Activated CD4-positive, alpha-beta T cell treated with anti-CD3 and anti-CD28 coated beads, Interleukin-2, amount 10 ng/mL, durations not matched to agents 24 days and 14 days (primary cell): ENCODE measurements around the gene MBD5. TPM values are rescaled to one million over a fixed set of nuclear protein-coding genes. Genes with fewer than 3 reads are reported as not detected.

Experiments
- DNase-seq: peaks from one replicate; pipeline ENCODE4 v3.0.0; 2022
- H3K27ac Mint-ChIP-seq: one replicate; pipeline ENCODE4 v1.8.0; 2022; ENCODE audit warnings: mild to moderate bottlenecking, mixed read lengths
- H3K27me3 Mint-ChIP-seq: one replicate; pipeline ENCODE4 v1.8.0; 2022; ENCODE audit warnings: mixed read lengths
- H3K36me3 Mint-ChIP-seq: one replicate; pipeline ENCODE4 v1.8.0; 2022; ENCODE audit warnings: low read depth, mild to moderate bottlenecking, mixed read lengths
- H3K4me1 Mint-ChIP-seq: one replicate; pipeline ENCODE4 v1.8.0; 2021; ENCODE audit warnings: mixed read lengths
- H3K4me3 Mint-ChIP-seq: one replicate; pipeline ENCODE4 v1.8.0; 2022; ENCODE audit warnings: mild to moderate bottlenecking, moderate library complexity, mixed read lengths
- H3K9me3 Mint-ChIP-seq: one replicate; pipeline ENCODE4 v1.8.0; 2021; ENCODE audit warnings: mixed read lengths
- intact Hi-C: fragments of 100-400 bp; cut with micrococcal nuclease; formaldehyde crosslinking; loops from one replicate; pipeline ENCODE4 v1.15.1; 2023
- total RNA-seq: library from RNA; stranded (reverse); gene quantifications from 2 replicates; pipeline ENCODE4 v1.2.3, GENCODE V29; 2022

Gene MBD5
- total RNA-seq, 1 donor from 2014 or later: 24.6 TPM

DNA sequence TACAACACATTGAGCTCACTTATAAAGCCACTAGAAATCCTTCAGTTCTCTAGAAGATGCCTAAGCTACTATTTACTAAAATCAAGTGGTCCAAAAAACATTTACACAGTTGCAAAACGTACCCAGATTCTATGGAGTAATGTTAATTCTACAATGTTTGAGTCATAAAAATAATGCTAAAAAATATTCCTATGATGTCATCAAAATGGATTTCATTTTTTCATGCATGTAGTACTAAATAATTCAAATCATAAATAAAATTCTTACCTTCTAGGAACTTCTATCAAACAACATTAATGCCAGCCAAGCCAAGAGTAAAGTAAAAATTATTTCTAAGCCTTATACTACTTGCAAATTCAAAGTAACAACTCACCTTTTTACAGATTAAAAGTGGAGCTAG is 454.7 kb downstream of the MBD5 start:
- no peak for DNase-seq
- H3K4me3 Mint-ChIP-seq: no peak overlapping the region
- H3K27ac Mint-ChIP-seq: no peak overlapping the region
- H3K9me3 Mint-ChIP-seq: no peaks in the 10 kb centered on the region
- H3K36me3 Mint-ChIP-seq: no peaks in the 10 kb centered on the region
- H3K27me3 Mint-ChIP-seq: peaks cover 11% of the 10 kb centered on the region
- H3K4me1 Mint-ChIP-seq: no peaks in the 10 kb centered on the region
- intact Hi-C loops: no loop called here

- H3K27me3 Mint-ChIP-seq: peaks cover 13% of the 10 kb centered on the region
- no peak overlapping the region for H3K4me3 Mint-ChIP-seq
- peaks cover 2% of the 10 kb centered on the region for H3K4me1 Mint-ChIP-seq
- intact Hi-C loops: no loop called here
- DNase-seq: no peak
- no peak overlapping the region for H3K27ac Mint-ChIP-seq
- H3K9me3 Mint-ChIP-seq: peaks cover 8% of the 10 kb centered on the region
- H3K36me3 Mint-ChIP-seq: peaks cover 2% of the 10 kb centered on the region
These were observed 458.5 kb downstream of the MBD5 start for GRCh38 chr2:148479398-148479797.

GRCh38 chr2:148483665-148484064 is 462.8 kb downstream of the MBD5 start:
- Mint-ChIP-seq H3K4me1 (peaks cover 2% of the 10 kb centered on the region), H3K4me3 (no peak overlapping the region), H3K9me3 (peaks cover 8% of the 10 kb centered on the region)

GRCh38 chr2:148484066-148484465 is 463.2 kb downstream of the MBD5 start:
- Mint-ChIP-seq H3K4me3 (no peak overlapping the region), H3K4me1 (peaks cover 2% of the 10 kb centered on the region)
- intact Hi-C loops: no loop called here

More at GRCh38 chr2:148483665-148484064, 462.8 kb downstream of the MBD5 start:
- intact Hi-C loops: no loop called here
- H3K27ac Mint-ChIP-seq: no peak overlapping the region
- H3K36me3 Mint-ChIP-seq: peaks cover 2% of the 10 kb centered on the region
- H3K27me3 Mint-ChIP-seq: peaks cover 10% of the 10 kb centered on the region
- no peak for DNase-seq

GRCh38 chr2:148486655-148487054 is 465.8 kb downstream of the MBD5 start:
- Mint-ChIP-seq H3K36me3 (peaks cover 6% of the 10 kb centered on the region), H3K4me1 (peaks cover 2% of the 10 kb centered on the region), H3K4me3 (no peak overlapping the region), H3K9me3 (peaks cover 8% of the 10 kb centered on the region), H3K27ac (no peak overlapping the region), H3K27me3 (peaks cover 2% of the 10 kb centered on the region)
- intact Hi-C loops: no loop called here
- DNase-seq: no peak

More at GRCh38 chr2:148484066-148484465, 463.2 kb downstream of the MBD5 start:
- no peak for DNase-seq
- Mint-ChIP-seq H3K9me3 (peaks cover 8% of the 10 kb centered on the region), H3K36me3 (peaks cover 2% of the 10 kb centered on the region), H3K27me3 (peaks cover 6% of the 10 kb centered on the region), H3K27ac (no peak overlapping the region)

- peaks cover 6% of the 10 kb centered on the region for H3K36me3 Mint-ChIP-seq
- H3K4me1 Mint-ChIP-seq: peaks cover 2% of the 10 kb centered on the region
- H3K4me3 Mint-ChIP-seq: no peak overlapping the region
- H3K9me3 Mint-ChIP-seq: peaks cover 8% of the 10 kb centered on the region
- H3K27ac Mint-ChIP-seq: no peak overlapping the region
- intact Hi-C loops: no loop called here
- no peak for DNase-seq
- peaks cover 2% of the 10 kb centered on the region for H3K27me3 Mint-ChIP-seq
These were observed 466.5 kb downstream of the MBD5 start for GRCh38 chr2:148487439-148487838.

- no peak overlapping the region for H3K4me3 Mint-ChIP-seq
- peaks cover 4% of the 10 kb centered on the region for H3K36me3 Mint-ChIP-seq
- H3K27ac Mint-ChIP-seq: no peak overlapping the region
- H3K27me3 Mint-ChIP-seq: no peaks in the 10 kb centered on the region
- H3K9me3 Mint-ChIP-seq: no peaks in the 10 kb centered on the region
- intact Hi-C loops: no loop called here
- no peaks in the 10 kb centered on the region for H3K4me1 Mint-ChIP-seq
- no peak for DNase-seq
These were observed 470.0 kb downstream of the MBD5 start for GRCh38 chr2:148490840-148491439.

DNA sequence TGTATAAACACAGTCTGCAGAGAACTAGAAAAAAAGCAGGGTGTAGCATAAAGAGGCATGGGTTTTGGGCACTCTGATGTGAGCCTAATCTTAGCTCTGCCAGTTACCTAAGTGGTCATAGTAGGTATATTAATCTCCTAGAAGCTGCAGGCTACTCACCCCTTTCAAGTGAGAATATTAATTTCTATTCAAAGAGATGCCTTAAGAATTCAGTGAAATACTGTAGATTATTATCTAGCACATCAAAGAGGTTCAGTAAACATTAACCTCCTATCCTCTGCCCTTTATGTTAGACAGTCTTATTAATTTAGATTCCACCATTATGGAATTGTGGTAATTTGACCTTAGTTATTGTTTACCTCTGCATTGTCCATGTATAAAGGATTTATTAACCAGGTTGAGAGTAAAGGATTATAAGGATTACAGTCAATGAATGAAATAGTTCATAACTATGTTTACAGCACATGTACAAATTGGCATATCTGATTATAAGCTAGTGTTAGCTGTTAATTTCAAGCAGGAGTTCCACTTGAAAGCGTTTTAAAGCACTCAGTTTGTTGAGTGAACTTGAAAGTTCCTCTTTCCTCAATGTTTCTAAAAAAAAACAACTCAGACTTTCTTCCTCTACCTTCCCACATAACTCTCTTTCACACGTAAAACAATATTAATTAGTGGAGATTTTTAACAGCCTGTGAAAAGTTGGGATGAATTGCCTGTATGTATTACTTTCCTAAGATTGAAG is 473.1 kb downstream of the MBD5 start:
- Mint-ChIP-seq H3K4me3 (no peak overlapping the region), H3K27me3 (no peaks in the 10 kb centered on the region), H3K36me3 (peaks cover 4% of the 10 kb centered on the region), H3K4me1 (no peaks in the 10 kb centered on the region), H3K27ac (no peak overlapping the region), H3K9me3 (no peaks in the 10 kb centered on the region)
- intact Hi-C loops: no loop called here
- no peak for DNase-seq

- H3K4me3 Mint-ChIP-seq: no peak overlapping the region
- no peaks in the 10 kb centered on the region for H3K4me1 Mint-ChIP-seq
- H3K27ac Mint-ChIP-seq: no peak overlapping the region
- intact Hi-C loops: no loop called here
- H3K36me3 Mint-ChIP-seq: peaks cover under 1% of the 10 kb centered on the region
- no peaks in the 10 kb centered on the region for H3K27me3 Mint-ChIP-seq
- no peaks in the 10 kb centered on the region for H3K9me3 Mint-ChIP-seq
- no peak for DNase-seq
These were observed 474.7 kb downstream of the MBD5 start for GRCh38 chr2:148495586-148495985.

GRCh38 chr2:148501545-148501944 is 480.7 kb downstream of the MBD5 start:
- H3K36me3 Mint-ChIP-seq: no peaks in the 10 kb centered on the region

GRCh38 chr2:148503516-148503915 is 482.6 kb downstream of the MBD5 start:
- Mint-ChIP-seq H3K27ac (no peak overlapping the region), H3K9me3 (no peaks in the 10 kb centered on the region), H3K4me3 (no peak overlapping the region), H3K27me3 (no peaks in the 10 kb centered on the region), H3K4me1 (no peaks in the 10 kb centered on the region), H3K36me3 (no peaks in the 10 kb centered on the region)
- intact Hi-C loops: loop anchor here (10.0 kb wide), 1 partner anchor 481 kb away; no protein-coding TSS in a partner anchor
- DNase-seq: no peak

More at GRCh38 chr2:148501545-148501944, 480.7 kb downstream of the MBD5 start:
- Mint-ChIP-seq H3K9me3 (no peaks in the 10 kb centered on the region), H3K4me1 (no peaks in the 10 kb centered on the region), H3K27ac (no peak overlapping the region), H3K4me3 (no peak overlapping the region), H3K27me3 (no peaks in the 10 kb centered on the region)
- intact Hi-C loops: loop anchor here (10.0 kb wide), 1 partner anchor 483 kb away; no protein-coding TSS in a partner anchor
- no peak for DNase-seq

DNA sequence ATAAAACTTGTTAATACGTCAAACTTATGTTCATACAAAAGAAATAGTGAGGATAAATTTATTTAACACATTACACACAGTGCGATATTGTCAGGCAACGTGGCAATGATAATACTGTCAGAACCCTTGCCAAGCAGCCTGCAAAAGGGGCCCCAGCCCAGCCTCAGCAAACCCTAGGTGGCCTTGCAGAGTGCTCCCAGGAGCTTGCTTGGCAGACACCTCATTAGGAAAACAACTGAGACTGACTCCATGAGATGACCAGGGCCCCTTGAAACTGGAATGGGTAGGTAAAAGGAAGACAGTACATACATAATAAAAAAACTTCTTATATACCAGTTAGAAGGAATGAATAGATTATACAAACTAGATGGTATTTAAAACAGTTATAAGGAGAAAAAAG is 487.1 kb downstream of the MBD5 start:
- Mint-ChIP-seq H3K4me1 (peaks cover 28% of the 10 kb centered on the region), H3K4me3 (no peak overlapping the region), H3K27ac (no peak overlapping the region), H3K36me3 (no peaks in the 10 kb centered on the region), H3K9me3 (no peaks in the 10 kb centered on the region), H3K27me3 (no peaks in the 10 kb centered on the region)
- intact Hi-C loops: loop anchor here (5.0 to 10.0 kb wide), 2 partner anchors 306 to 477 kb away; no protein-coding TSS in a partner anchor
- DNase-seq: no peak

- H3K27ac Mint-ChIP-seq: peak overlapping the region; percentile 66
These were observed 488.0 kb downstream of the MBD5 start for GRCh38 chr2:148508878-148509287.

GRCh38 chr2:148509288-148509902 is 488.5 kb downstream of the MBD5 start:
- DNase-seq: peak; percentile 95
- intact Hi-C loops: loop anchor here (1.0 to 10.0 kb wide), 5 partner anchors 15 to 571 kb away; no protein-coding TSS in a partner anchor
- H3K27ac Mint-ChIP-seq: peak overlapping the region; percentile 66
- peaks cover 31% of the 10 kb centered on the region for H3K4me1 Mint-ChIP-seq
- no peaks in the 10 kb centered on the region for H3K27me3 Mint-ChIP-seq
- H3K4me3 Mint-ChIP-seq: peak overlapping the region; percentile 73
- no peaks in the 10 kb centered on the region for H3K9me3 Mint-ChIP-seq
- no peaks in the 10 kb centered on the region for H3K36me3 Mint-ChIP-seq

More at GRCh38 chr2:148508878-148509287, 488.0 kb downstream of the MBD5 start:
- H3K36me3 Mint-ChIP-seq: no peaks in the 10 kb centered on the region
- H3K27me3 Mint-ChIP-seq: no peaks in the 10 kb centered on the region
- no peaks in the 10 kb centered on the region for H3K9me3 Mint-ChIP-seq
- peaks cover 28% of the 10 kb centered on the region for H3K4me1 Mint-ChIP-seq
- DNase-seq: no peak
- intact Hi-C loops: loop anchor here (1.0 to 10.0 kb wide), 5 partner anchors 15 to 571 kb away; no protein-coding TSS in a partner anchor
- H3K4me3 Mint-ChIP-seq: peak overlapping the region; percentile 73
